HepG2 (cell line): ENCODE results near the gene ANKZF1. TPM values are rescaled to one million over a fixed set of nuclear protein-coding genes. Genes with fewer than 3 reads are reported as not detected.

Source experiments
- CAMTA2 ChIP-seq: sonication (generic); formaldehyde crosslinking; IDR thresholded peaks from 2 replicates; pipeline ENCODE4 v1.4.0; 2020; ENCODE audit warnings: mild to moderate bottlenecking, missing genetic modification reagents, borderline replicate concordance
- CREM ChIP-seq, 2 experiments: sonication (generic) in 1 of 2; formaldehyde crosslinking in 1 of 2; IDR thresholded peaks; 2 replicates each; pipeline versions ENCODE4 v1.4.0 to v1.6.1; 2016 to 2020; ENCODE audit warnings: antibody characterized with exemption in 1 of 2, mild to moderate bottlenecking in 1 of 2, missing genetic modification reagents in 1 of 2
- EED ChIP-seq: sonication (generic); formaldehyde crosslinking; IDR thresholded peaks from 2 replicates; pipeline ENCODE4 v1.5.0; 2020; ENCODE audit warnings: mild to moderate bottlenecking, missing genetic modification reagents
- MAFF ChIP-seq: IDR thresholded peaks from 2 replicates; pipeline ENCODE4 v1.6.1; 2011; ENCODE audit warnings: low read depth, low read length, improper control_type of control experiment
- MIXL1 ChIP-seq: IDR thresholded peaks from 2 replicates; pipeline ENCODE4 v1.6.1; 2016
- MTA3 ChIP-seq: sonication (generic); formaldehyde crosslinking; IDR thresholded peaks from 2 replicates; pipeline ENCODE4 v1.4.0; 2020; ENCODE audit warnings: missing genetic modification reagents
- RARG ChIP-seq: sonication (generic); formaldehyde crosslinking; IDR thresholded peaks from 2 replicates; pipeline ENCODE4 v1.4.0; 2020; ENCODE audit warnings: low read depth, mild to moderate bottlenecking, missing genetic modification reagents
- SETDB1 ChIP-seq: sonication (generic); formaldehyde crosslinking; IDR thresholded peaks from 2 replicates; pipeline ENCODE4 v1.5.1; 2020; ENCODE audit warnings: missing genetic modification reagents, mild to moderate bottlenecking, borderline replicate concordance
- TAF1 ChIP-seq: sonication (generic); formaldehyde crosslinking; IDR thresholded peaks from 2 replicates; pipeline ENCODE4 v1.4.0; 2020; ENCODE audit warnings: missing genetic modification reagents
- TEAD3 ChIP-seq: optimal IDR thresholded peaks from 2 replicates; pipeline ENCODE3; 2016; ENCODE audit warnings: borderline replicate concordance
- ZHX2 ChIP-seq, 2 experiments: sonication (generic) in 1 of 2; formaldehyde crosslinking in 1 of 2; IDR thresholded peaks; 2 replicates each; pipeline versions ENCODE4 v1.6.1 to v1.9.0; 2014 to 2022; ENCODE audit warnings: antibody characterized with exemption in 1 of 2, borderline replicate concordance in 1 of 2, inconsistent platforms in 1 of 2, low read depth in 1 of 2, missing genetic modification reagents in 1 of 2
- ZKSCAN1 ChIP-seq: fragments of 150-350 bp; IDR thresholded peaks from 2 replicates; pipeline ENCODE4 v1.6.1; 2014; ENCODE audit warnings: low read length
- ZNF281 ChIP-seq: sonication (generic); formaldehyde crosslinking; IDR thresholded peaks from 2 replicates; pipeline ENCODE4 v1.4.0; 2020; ENCODE audit warnings: missing genetic modification reagents, borderline replicate concordance
- ZNF317 ChIP-seq: sonication (generic); formaldehyde crosslinking; IDR thresholded peaks from 2 replicates; pipeline ENCODE4 v1.5.0; 2020; ENCODE audit warnings: mild to moderate bottlenecking, missing genetic modification reagents
- ZNF570 ChIP-seq: sonication (generic); formaldehyde crosslinking; IDR thresholded peaks from 2 replicates; pipeline ENCODE4 v1.4.0; 2020; ENCODE audit warnings: mild to moderate bottlenecking, missing genetic modification reagents, borderline replicate concordance
- ZNF609 ChIP-seq: sonication (generic); formaldehyde crosslinking; IDR thresholded peaks from 2 replicates; pipeline ENCODE4 v1.4.0; 2020; ENCODE audit warnings: mild to moderate bottlenecking, missing genetic modification reagents, borderline replicate concordance
- polyA plus RNA-seq, 8 experiments: library from polyadenylated mRNA; depleted of rRNA in 3 of 8; stranded (reverse) in 7 of 8; unstranded in 1 of 8; fragments of >200 nt; fragmentation: Illumina TruSeq in 4 of 8; extraction: Trizol in 4 of 8; gene quantifications; 2 replicates each; pipeline versions ENCODE4 v1.2.1 to v1.2.3, GENCODE V29; 2011 to 2016; ENCODE audit warnings: low read depth in 4 of 8, missing spikeins in 1 of 8, mixed read lengths in 1 of 8; ENCODE audit not compliant: insufficient read depth in 1 of 8
- total RNA-seq, 5 experiments: library from RNA; depleted of rRNA; stranded (reverse); fragments of >200 nt; fragmentation: Illumina TruSeq; extraction: Trizol; gene quantifications; 2 replicates each; pipeline ENCODE4 v1.2.3, GENCODE V29; 2016; ENCODE audit warnings: low read depth in 1 of 5

The ANKZF1 gene
- total and polyA plus RNA-seq, 2 of the 13 experiments (the other 11 are each of a cell fraction or from before 2014, with no cell fraction given) = 25.3 to 128 TPM

- TF ChIP-seq ZHX2 (IDR thresholded peaks at IDR 0.05; ENCODE audit: low read depth) = no peak
- no peak for TF ChIP-seq ZHX2 (CRISPR knock-in tag; IDR thresholded peaks at IDR 0.05; ENCODE audit: borderline replicate concordance)
- no peak for TF ChIP-seq MTA3 (CRISPR knock-in tag)
- no peak for TF ChIP-seq ZNF570 (CRISPR knock-in tag)
- TF ChIP-seq ZNF317 (CRISPR knock-in tag) = no peak
- peak; percentile 66 for TF ChIP-seq TEAD3
- no peak for TF ChIP-seq EED (CRISPR knock-in tag)
- TF ChIP-seq RARG (CRISPR knock-in tag) = no peak
- TF ChIP-seq MAFF = no peak
- TF ChIP-seq TAF1 = no peak
- no peak for TF ChIP-seq ZNF609
- no peak for TF ChIP-seq SETDB1 (CRISPR knock-in tag)
- TF ChIP-seq ZKSCAN1 = no peak
- TF ChIP-seq ZNF281 = 0 out of 2 replicates have a peak, but pooled peaks have one; percentile 24
- TF ChIP-seq CAMTA2 (CRISPR knock-in tag) = no peak
- TF ChIP-seq MIXL1 (CRISPR knock-in tag) = no peak
- TF ChIP-seq CREM (IDR thresholded peaks at IDR 0.05) = no peak
- no peak for TF ChIP-seq CREM (CRISPR knock-in tag; IDR thresholded peaks at IDR 0.05)
These were observed 44.8 kb downstream of the ANKZF1 start (continued) for GRCh38 chr2:219274361-219274921.
